Neuronal stem cell (in vitro differentiated cells): ENCODE results near the gene PAK2.
A peak's percentile ranks its signal among the peaks of the same experiment; 100 is the strongest.
"Not testable (repeated sequence)": the region's sequence is repeated elsewhere in the genome, so short reads cannot be mapped to it uniquely, and the experiment has no call there.

Source experiments
- DNase-seq: peaks from one replicate; pipeline ENCODE4 v3.0.0-alpha.2; 2013; ENCODE audit warnings: low spot score
- H2AFZ ChIP-seq: one replicate; pipeline ENCODE4 v1.6.1; 2013; ENCODE audit warnings: mild to moderate bottlenecking, low read length, inconsistent platforms
- H2AK5ac ChIP-seq: 2 replicates; pipeline ENCODE4 v1.6.1; 2013; ENCODE audit warnings: low read depth, mild to moderate bottlenecking, inconsistent platforms, low read length, moderate library complexity, mixed read lengths
- H2BK120ac ChIP-seq: 2 replicates; pipeline ENCODE4 v1.6.1; 2013; ENCODE audit warnings: low read depth, mild to moderate bottlenecking, inconsistent platforms, low read length, moderate library complexity, mixed read lengths
- H2BK12ac ChIP-seq: one replicate; pipeline ENCODE4 v1.6.1; 2013; ENCODE audit warnings: low read length, inconsistent platforms
- H2BK15ac ChIP-seq: 2 replicates; pipeline ENCODE4 v1.6.1; 2013; ENCODE audit warnings: mild to moderate bottlenecking, low read length, inconsistent platforms, mixed read lengths
- H2BK5ac ChIP-seq: one replicate; pipeline ENCODE4 v1.6.1; 2013; ENCODE audit warnings: inconsistent platforms, mild to moderate bottlenecking, low read length, moderate library complexity
- H3K14ac ChIP-seq: one replicate; pipeline ENCODE4 v1.6.1; 2013; ENCODE audit warnings: low read length, inconsistent platforms
- H3K18ac ChIP-seq: 2 replicates; pipeline ENCODE4 v1.6.1; 2013; ENCODE audit warnings: low read length, inconsistent platforms
- H3K23ac ChIP-seq: 2 replicates; pipeline ENCODE4 v1.6.1; 2013; ENCODE audit warnings: low read depth, mild to moderate bottlenecking, mixed read lengths, low read length, inconsistent platforms; ENCODE audit not compliant: poor library complexity
- H3K27ac ChIP-seq: replicated peaks from 3 replicates; pipeline ENCODE4 v1.5.1; 2013; ENCODE audit warnings: low read length, inconsistent platforms
- H3K27me3 ChIP-seq, 3 experiments: 2 replicates each; pipeline ENCODE4 v1.6.1; 2013; ENCODE audit warnings: low read length in 3 of 3, mild to moderate bottlenecking in 2 of 3, inconsistent platforms in 1 of 3, low read depth in 1 of 3, mixed read lengths in 1 of 3, moderate library complexity in 1 of 3; ENCODE audit not compliant: control insufficient read depth in 3 of 3, insufficient read depth in 3 of 3
- H3K36me3 ChIP-seq, 2 donors: replicated peaks in 1 of 2; 2 replicates each; pipeline ENCODE4 v1.6.1; 2013; ENCODE audit warnings: low read length in 2 of 2; ENCODE audit not compliant: control insufficient read depth in 2 of 2, insufficient read depth in 2 of 2
- H3K4ac ChIP-seq: 2 replicates; pipeline ENCODE4 v1.6.1; 2013; ENCODE audit warnings: inconsistent platforms, mild to moderate bottlenecking, low read length, moderate library complexity
- H3K4me1 ChIP-seq, 2 donors: 1 replicate in 1 of 2; 2 replicates in 1 of 2; pipeline ENCODE4 v1.6.1; 2013; ENCODE audit warnings: low read length in 2 of 2, low read depth in 1 of 2; ENCODE audit not compliant: control insufficient read depth in 2 of 2, insufficient read depth in 1 of 2
- H3K4me2 ChIP-seq: one replicate; pipeline ENCODE4 v1.6.1; 2013; ENCODE audit warnings: mild to moderate bottlenecking, low read length, inconsistent platforms; ENCODE audit not compliant: insufficient read depth, poor library complexity, severe bottlenecking
- H3K4me3 ChIP-seq, 2 donors: 2 replicates each; pipeline ENCODE4 v1.5.1; 2013; ENCODE audit warnings: low read length in 2 of 2, mild to moderate bottlenecking in 2 of 2, inconsistent platforms in 1 of 2, moderate library complexity in 1 of 2
- H3K79me1 ChIP-seq: one replicate; pipeline ENCODE4 v1.6.1; 2013; ENCODE audit warnings: low read depth, mild to moderate bottlenecking, inconsistent platforms, low read length, moderate library complexity
- H3K9ac ChIP-seq: one replicate; pipeline ENCODE4 v1.6.1; 2013; ENCODE audit warnings: mild to moderate bottlenecking, low read depth, low read length, inconsistent platforms; ENCODE audit not compliant: poor library complexity
- H3K9me3 ChIP-seq, 2 donors: replicated peaks in 1 of 2; 2 replicates each; pipeline versions ENCODE3 to v1.6.1; 2013; ENCODE audit warnings: low read length in 2 of 2, mild to moderate bottlenecking in 2 of 2, inconsistent platforms in 1 of 2, low read depth in 1 of 2, mixed read lengths in 1 of 2, moderate library complexity in 1 of 2; ENCODE audit not compliant: control insufficient read depth in 2 of 2, insufficient read depth in 1 of 2
- H4K8ac ChIP-seq: one replicate; pipeline ENCODE4 v1.6.1; 2013; ENCODE audit warnings: low read depth, mild to moderate bottlenecking, inconsistent platforms, low read length, moderate library complexity
- H4K91ac ChIP-seq: one replicate; pipeline ENCODE4 v1.6.1; 2013; ENCODE audit warnings: low read length, low read depth, mild to moderate bottlenecking, inconsistent platforms; ENCODE audit not compliant: poor library complexity
- WGBS, 2 donors: extraction: QIAGEN DNeasy Blood & Tissue Kit; methylation state at CpG; one replicate each; pipeline ENCODE4 v1.1.7; 2013; ENCODE audit warnings: missing lambda C conversion rate in 2 of 2, mixed read lengths in 1 of 2; ENCODE audit not compliant: insufficient read length in 2 of 2, insufficient replicate concordance in 1 of 2; ENCODE audit errors: extremely low coverage in 2 of 2; 5-methylcytosine and 5-hydroxymethylcytosine counted together

PAK2 gene

GRCh38 chr3:196708467-196708866, 31.2 kb upstream of the PAK2 start:
- no peak for DNase-seq
- no peak overlapping the region for H2AK5ac ChIP-seq
- no peak overlapping the region for H2BK12ac ChIP-seq
- H3K4ac ChIP-seq: no peak overlapping the region
- no peak overlapping the region for H3K23ac ChIP-seq
- H3K79me1 ChIP-seq: no peaks in the 10 kb centered on the region
- no peak overlapping the region for H3K18ac ChIP-seq
- no peak overlapping the region for H2BK15ac ChIP-seq
- no CpG with 5 or more reads among the region's 7 CpGs for WGBS, 2 donors
- H3K14ac ChIP-seq: no peak overlapping the region
- no peak overlapping the region for H2AFZ ChIP-seq
- H3K4me1 ChIP-seq: peaks cover 0 to 2% of the 10 kb centered on the region in 2 donors
- no peak overlapping the region for H3K27ac ChIP-seq
- H2BK5ac ChIP-seq: no peak overlapping the region
- no peak overlapping the region for H3K9ac ChIP-seq
- no peak overlapping the region for H2BK120ac ChIP-seq
- peaks cover 0 to 2% (median 0%) of the 10 kb centered on the region in 3 experiments for H3K27me3 ChIP-seq
- no peaks in the 10 kb centered on the region for H3K36me3 ChIP-seq
- no peak overlapping the region for H3K4me3 ChIP-seq
- no peaks in the 10 kb centered on the region for H3K9me3 ChIP-seq
- no peak overlapping the region for H4K91ac ChIP-seq
- no peak overlapping the region for H3K4me2 ChIP-seq
- no peak overlapping the region for H4K8ac ChIP-seq

- H4K91ac ChIP-seq: no peak within 1 kb of the TSS
- H3K9me3 ChIP-seq: no peaks in the 10 kb centered on the region
- H2BK15ac ChIP-seq: no peak within 1 kb of the TSS
- H3K27me3 ChIP-seq: no peaks in the 10 kb centered on the region
- DNase-seq: peak; percentile 86
- peaks cover 0 to 2% of the 10 kb centered on the region in 2 donors for H3K4me1 ChIP-seq
- no peak within 1 kb of the TSS for H2AK5ac ChIP-seq
- H3K79me1 ChIP-seq: no peaks in the 10 kb centered on the region
- H3K4me3 ChIP-seq: peak within 1 kb of the TSS; percentile 64 to 92
- H2AFZ ChIP-seq: peak within 1 kb of the TSS; percentile 99
- no peak within 1 kb of the TSS for H4K8ac ChIP-seq
- no peaks in the 10 kb centered on the region for H3K36me3 ChIP-seq
- H2BK12ac ChIP-seq: no peak within 1 kb of the TSS
- H3K23ac ChIP-seq: peak within 1 kb of the TSS; percentile 82
- no CpG with 5 or more reads among the region's 68 CpGs for WGBS, 2 donors
- H3K18ac ChIP-seq: peak within 1 kb of the TSS; percentile 96
- H3K4me2 ChIP-seq: peak within 1 kb of the TSS; percentile 75
- no peak within 1 kb of the TSS for H2BK120ac ChIP-seq
- H3K9ac ChIP-seq: peak within 1 kb of the TSS; percentile 91
- no peak within 1 kb of the TSS for H3K4ac ChIP-seq
- peak within 1 kb of the TSS; percentile 68 for H3K27ac ChIP-seq
- peak within 1 kb of the TSS; percentile 80 for H2BK5ac ChIP-seq
- no peak within 1 kb of the TSS for H3K14ac ChIP-seq
Observed at GRCh38 chr3:196711838-196712513, 27.7 kb upstream of the PAK2 start, which contains the start of the genes CEP19 and PIGX. CEP19 (minus strand) TSS chr3:196712250; CDS start chr3:196708657, 3,593 bp downstream. PIGX (plus strand) TSS chr3:196712377.

DNA sequence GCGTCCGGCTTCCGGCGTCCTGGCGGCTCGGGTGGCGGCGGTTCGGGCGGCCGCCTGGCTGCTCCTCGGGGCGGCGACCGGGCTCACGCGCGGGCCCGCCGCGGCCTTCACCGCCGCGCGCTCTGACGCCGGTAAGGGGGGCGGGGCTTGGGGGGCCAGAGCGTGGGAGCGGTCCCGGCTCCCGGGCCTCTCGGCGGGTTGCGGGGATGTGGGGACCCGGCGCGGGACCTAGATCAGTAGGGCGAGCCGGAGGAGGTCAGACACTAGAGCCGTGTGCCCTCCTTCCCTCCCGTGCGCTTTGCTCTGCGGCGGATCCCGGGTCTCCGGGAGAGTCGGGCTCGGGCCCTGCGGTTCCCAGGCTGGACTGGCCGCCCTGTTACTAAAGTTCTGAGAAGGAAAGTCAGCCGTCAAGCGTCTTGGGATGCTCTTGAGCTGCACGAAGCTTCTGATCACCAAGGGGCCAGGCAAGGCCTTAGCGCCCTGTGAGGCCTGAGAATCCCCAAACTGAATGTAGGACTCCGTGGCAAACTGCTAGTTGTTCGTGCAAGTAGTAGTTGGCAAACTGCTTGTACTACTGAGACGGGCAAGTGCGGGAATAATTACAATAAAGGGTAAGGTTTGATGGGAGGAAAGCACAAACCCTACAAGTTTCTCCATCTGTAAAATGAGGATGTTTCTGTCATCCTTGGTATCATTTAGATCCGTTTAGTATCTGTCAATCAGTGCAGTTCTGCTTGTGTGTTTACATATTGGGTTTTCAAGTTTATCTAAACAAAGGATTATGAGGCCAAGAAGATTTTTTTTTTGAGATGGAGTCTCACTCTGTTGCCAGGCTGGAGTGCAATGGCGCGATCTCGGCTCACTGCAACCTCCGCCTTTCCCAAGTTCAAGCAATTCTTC, 26.9 kb upstream of the PAK2 start:
- peak overlapping the region; percentile 91 for H3K9ac ChIP-seq

GRCh38 chr3:196717162-196717561, 22.5 kb upstream of the PAK2 start:
- Histone ChIP-seq H3K36me3 (peaks cover 5 to 51% of the 10 kb centered on the region in 2 donors), H3K9me3 (peaks cover 2 to 39% of the 10 kb centered on the region in 2 donors)
- H3K18ac ChIP-seq, H2AFZ ChIP-seq, H4K91ac ChIP-seq, H2BK120ac ChIP-seq, H3K9ac ChIP-seq, H2BK15ac ChIP-seq, H3K79me1 ChIP-seq, H3K4me1 ChIP-seq, H2AK5ac ChIP-seq, H3K4me3 ChIP-seq, H3K23ac ChIP-seq, H3K27me3 ChIP-seq, H2BK5ac ChIP-seq, DNase-seq, H3K4me2 ChIP-seq, H3K14ac ChIP-seq, H4K8ac ChIP-seq, H3K27ac ChIP-seq, H2BK12ac ChIP-seq, H3K4ac ChIP-seq: not testable (repeated sequence)
- WGBS, 2 donors: no CpG with 5 or more reads among the region's 3 CpGs

More for the DNA sequence above, 26.9 kb upstream of the PAK2 start:
- Histone ChIP-seq H2AFZ (peak overlapping the region; percentile 99), H3K27ac (peak overlapping the region; percentile 68), H2BK15ac (no peak overlapping the region), H3K18ac (peak overlapping the region; percentile 95), H3K4me3 (peak overlapping the region; percentile 64 to 92), H4K91ac (no peak overlapping the region), H3K4me1 (peaks cover 0 to 2% of the 10 kb centered on the region in 2 donors), H2AK5ac (no peak overlapping the region), H3K79me1 (no peaks in the 10 kb centered on the region), H2BK120ac (no peak overlapping the region), H3K4me2 (peak overlapping the region; percentile 75), H3K4ac (no peak overlapping the region), H2BK12ac (no peak overlapping the region), H4K8ac (no peak overlapping the region), H3K14ac (no peak overlapping the region), H3K36me3 (peaks cover 0 to 7% of the 10 kb centered on the region in 2 donors), H2BK5ac (peak overlapping the region; percentile 80), H3K27me3 (no peaks in the 10 kb centered on the region), H3K9me3 (no peaks in the 10 kb centered on the region), H3K23ac (peak overlapping the region; percentile 82)
- no CpG with 5 or more reads among the region's 64 CpGs for WGBS, 2 donors
- no peak for DNase-seq
